HL-60 (cell line): ENCODE results near the gene GLIS1.

ENCODE experiments used
- CTCF ChIP-seq: IDR thresholded peaks from one replicate; pipeline ENCODE4 v1.5.1; 2011; ENCODE audit warnings: low read length, control low read depth, inconsistent platforms; ENCODE audit not compliant: insufficient read depth
- POLR2AphosphoS5 ChIP-seq: IDR thresholded peaks from 2 replicates; pipeline ENCODE4 v1.6.1; 2012; ENCODE audit warnings: low read depth
- REST ChIP-seq: IDR thresholded peaks from 2 replicates; pipeline ENCODE4 v1.6.1; 2012; ENCODE audit warnings: low read depth; ENCODE audit not compliant: insufficient replicate concordance

- TF ChIP-seq CTCF (no peak), REST (no peak), POLR2AphosphoS5 (no peak)
Observed at GRCh38 chr1:53547231-53547790, 191.7 kb downstream of the GLIS1 start.
